H9 (cell line): ENCODE measurements around the gene CPA4. TPM values are rescaled to one million over a fixed set of nuclear protein-coding genes. Genes with fewer than 3 reads are reported as not detected.
A peak's percentile ranks its signal among the peaks of the same experiment; 100 is the strongest.

Experiments used
- DNase-seq: peaks from one replicate; pipeline ENCODE4 v3.0.0-alpha.2; 2017
- H2AFZ ChIP-seq: one replicate; pipeline ENCODE4 v1.6.1; 2013; ENCODE audit warnings: mild to moderate bottlenecking, low read length, control low read depth, moderate library complexity
- H2AK5ac ChIP-seq: 2 replicates; pipeline ENCODE4 v1.6.1; 2013; ENCODE audit warnings: low read length, control low read depth, mixed read lengths; ENCODE audit not compliant: insufficient read length
- H2BK120ac ChIP-seq: one replicate; pipeline ENCODE4 v1.6.1; 2013; ENCODE audit warnings: low read depth, mild to moderate bottlenecking, low read length, control low read depth, inconsistent platforms; ENCODE audit not compliant: poor library complexity, severe bottlenecking
- H2BK12ac ChIP-seq: 2 replicates; pipeline ENCODE4 v1.6.1; 2013; ENCODE audit warnings: low read length, control low read depth, mixed read lengths, low read depth; ENCODE audit not compliant: insufficient read length
- H2BK15ac ChIP-seq: 2 replicates; pipeline ENCODE4 v1.6.1; 2013; ENCODE audit warnings: low read depth, low read length, control low read depth
- H2BK20ac ChIP-seq: one replicate; pipeline ENCODE4 v1.6.1; 2013; ENCODE audit warnings: low read depth, mild to moderate bottlenecking, low read length, control low read depth, inconsistent platforms; ENCODE audit not compliant: poor library complexity, severe bottlenecking
- H2BK5ac ChIP-seq: 2 replicates; pipeline ENCODE4 v1.6.1; 2013; ENCODE audit warnings: low read length, control low read depth, mixed read lengths; ENCODE audit not compliant: insufficient read length
- H3K14ac ChIP-seq: 2 replicates; pipeline ENCODE4 v1.6.1; 2013; ENCODE audit warnings: low read length, control low read depth; ENCODE audit not compliant: insufficient read depth
- H3K18ac ChIP-seq: 2 replicates; pipeline ENCODE4 v1.6.1; 2013; ENCODE audit warnings: low read depth, mild to moderate bottlenecking, mixed read lengths, low read length, control low read depth; ENCODE audit not compliant: insufficient read length
- H3K23ac ChIP-seq: 2 replicates; pipeline ENCODE4 v1.6.1; 2013; ENCODE audit warnings: low read length, control low read depth, mixed read lengths, low read depth; ENCODE audit not compliant: insufficient read length
- H3K23me2 ChIP-seq: 2 replicates; pipeline ENCODE4 v1.6.1; 2013; ENCODE audit warnings: low read depth, mild to moderate bottlenecking, mixed read lengths, low read length, control low read depth; ENCODE audit not compliant: insufficient read length, poor library complexity, severe bottlenecking
- H3K27ac ChIP-seq: 2 replicates; pipeline ENCODE4 v1.5.1; 2013; ENCODE audit warnings: low read length, control low read depth, mixed read lengths, low read depth; ENCODE audit not compliant: insufficient read length
- H3K27me3 ChIP-seq: 2 replicates; pipeline ENCODE4 v1.6.1; 2013; ENCODE audit warnings: low read length, control low read depth, inconsistent platforms; ENCODE audit not compliant: insufficient read depth
- H3K4ac ChIP-seq: 2 replicates; pipeline ENCODE4 v1.6.1; 2013; ENCODE audit warnings: low read depth, mild to moderate bottlenecking, control low read depth, inconsistent platforms, low read length, moderate library complexity
- H3K4me1 ChIP-seq: 2 replicates; pipeline ENCODE4 v1.6.1; 2013; ENCODE audit warnings: low read length, control low read depth, inconsistent platforms; ENCODE audit not compliant: insufficient read depth
- H3K4me2 ChIP-seq: 2 replicates; pipeline ENCODE4 v1.6.1; 2013; ENCODE audit warnings: low read length, control low read depth, mixed read lengths; ENCODE audit not compliant: insufficient read length, insufficient read depth
- H3K56ac ChIP-seq: 2 replicates; pipeline ENCODE4 v1.6.1; 2013; ENCODE audit warnings: low read depth, mild to moderate bottlenecking, mixed read lengths, low read length, control low read depth; ENCODE audit not compliant: insufficient read length
- H3K79me1 ChIP-seq: 2 replicates; pipeline ENCODE4 v1.6.1; 2013; ENCODE audit warnings: low read depth, mild to moderate bottlenecking, moderate library complexity, low read length, control low read depth, inconsistent platforms; ENCODE audit not compliant: insufficient read depth, poor library complexity, severe bottlenecking
- H3K79me2 ChIP-seq: 2 replicates; pipeline ENCODE4 v1.6.1; 2013; ENCODE audit warnings: low read length, control low read depth, inconsistent platforms; ENCODE audit not compliant: insufficient read depth
- H3K9ac ChIP-seq: 2 replicates; pipeline ENCODE4 v1.6.1; 2013; ENCODE audit warnings: low read length, control low read depth, mixed read lengths; ENCODE audit not compliant: insufficient read length; ENCODE audit errors: extremely low read depth
- H3K9me3 ChIP-seq: one replicate; pipeline ENCODE4 v1.6.1; 2013; ENCODE audit warnings: low read depth, low read length, inconsistent platforms; ENCODE audit not compliant: control insufficient read depth
- H3T11ph ChIP-seq: one replicate; pipeline ENCODE4 v1.6.1; 2013; ENCODE audit warnings: mild to moderate bottlenecking, low read length, control low read depth, inconsistent platforms
- H4K20me1 ChIP-seq: one replicate; pipeline ENCODE4 v1.6.1; 2013; ENCODE audit not compliant: control insufficient read depth, insufficient read length, insufficient read depth
- H4K5ac ChIP-seq: 2 replicates; pipeline ENCODE4 v1.6.1; 2013; ENCODE audit warnings: low read depth, mild to moderate bottlenecking, mixed read lengths, low read length, control low read depth; ENCODE audit not compliant: insufficient read length
- H4K8ac ChIP-seq: replicated peaks from 2 replicates; pipeline ENCODE4 v1.6.1; 2013; ENCODE audit warnings: low read length, control low read depth, mixed read lengths, low read depth; ENCODE audit not compliant: insufficient read length
- H4K91ac ChIP-seq: 2 replicates; pipeline ENCODE4 v1.6.1; 2013; ENCODE audit warnings: low read depth, mild to moderate bottlenecking, moderate library complexity, mixed read lengths, low read length, control low read depth; ENCODE audit not compliant: insufficient read length
- H3K27ac Mint-ChIP-seq, 3 experiments: 2 replicates in 2 of 3; 3 replicates in 1 of 3; pipeline ENCODE4 v1.8.0; 2020 to 2021; ENCODE audit warnings: mixed read lengths in 3 of 3, mild to moderate bottlenecking in 1 of 3, moderate library complexity in 1 of 3
- H3K27me3 Mint-ChIP-seq: 2 replicates; pipeline ENCODE4 v1.8.0; 2021; ENCODE audit warnings: low read depth, mild to moderate bottlenecking, moderate library complexity, mixed read lengths
- H3K36me3 Mint-ChIP-seq, 3 experiments: 2 replicates in 2 of 3; 3 replicates in 1 of 3; pipeline ENCODE4 v1.8.0; 2020 to 2021; ENCODE audit warnings: low read depth in 3 of 3, mixed read lengths in 3 of 3; ENCODE audit not compliant: insufficient read depth in 1 of 3
- H3K4me1 Mint-ChIP-seq, 2 experiments: 2 replicates each; pipeline ENCODE4 v1.8.0; 2020; ENCODE audit warnings: mixed read lengths in 2 of 2
- H3K4me3 Mint-ChIP-seq, 2 experiments: 2 replicates in 1 of 2; 3 replicates in 1 of 2; pipeline ENCODE4 v1.8.0; 2020 to 2021; ENCODE audit warnings: mild to moderate bottlenecking in 2 of 2, mixed read lengths in 2 of 2, moderate library complexity in 1 of 2
- H3K9me3 Mint-ChIP-seq, 2 experiments: 2 replicates in 1 of 2; 3 replicates in 1 of 2; pipeline ENCODE4 v1.8.0; 2020; ENCODE audit warnings: mild to moderate bottlenecking in 2 of 2, mixed read lengths in 2 of 2, moderate library complexity in 1 of 2
- WGBS: extraction: QIAGEN DNeasy Blood & Tissue Kit; methylation state at CpG from one replicate; pipeline ENCODE4 v1.1.7; 2013; ENCODE audit warnings: missing lambda C conversion rate, low lambda C conversion rate, mixed read lengths; ENCODE audit not compliant: insufficient read length; ENCODE audit errors: extremely low coverage; 5-methylcytosine and 5-hydroxymethylcytosine counted together
- total RNA-seq: library from RNA; stranded (reverse); gene quantifications from 2 replicates; pipeline ENCODE4 v1.2.1, GENCODE V29; 2021
- TF ChIP-seq, protein P1 (sequence below): fragments of 200-600 bp; sonication (generic); conservative IDR thresholded peaks from 3 replicates; pipeline ENCODE4 v1.8.0; 2021; ENCODE audit warnings: antibody characterized with exemption, mild to moderate bottlenecking

CPA4 gene
- total RNA-seq, 1 experiment from 2014 or later = not detected

DNA sequence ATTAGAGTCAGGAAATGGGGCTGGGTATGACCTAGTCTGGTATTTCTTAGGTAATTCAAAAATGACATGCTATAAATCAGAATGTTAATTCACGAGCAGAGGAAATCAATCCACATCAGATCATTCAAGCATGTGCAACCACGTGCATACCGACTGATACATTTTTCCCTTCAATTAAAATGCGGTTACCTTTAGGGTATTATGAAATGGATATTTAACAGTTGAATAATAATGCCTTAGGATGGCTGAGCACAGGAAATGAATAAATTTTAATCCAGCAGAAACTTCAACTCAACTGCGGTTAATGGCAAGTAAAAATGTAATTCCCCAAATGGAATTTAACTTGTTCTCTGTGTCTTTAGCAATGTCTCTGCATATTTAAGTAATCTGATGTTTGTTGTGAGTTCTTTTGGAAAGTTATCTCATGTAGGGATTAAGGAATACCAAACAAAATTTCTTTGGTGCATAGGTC lies 17.1 kb upstream of the CPA4 start:
- H2BK12ac ChIP-seq = no peak overlapping the region
- H3K4me3 Mint-ChIP-seq = no peak overlapping the region
- no peaks in the 10 kb centered on the region for H3K79me1 ChIP-seq
- H3K18ac ChIP-seq = no peak overlapping the region
- WGBS = no CpG with 5 or more reads among the region's 5 CpGs
- no peaks in the 10 kb centered on the region for H3K79me2 ChIP-seq
- no peaks in the 10 kb centered on the region for H3K23me2 ChIP-seq
- no peak overlapping the region for H2BK20ac ChIP-seq
- no peaks in the 10 kb centered on the region for H3K9me3 ChIP-seq
- no peak overlapping the region for H3K14ac ChIP-seq
- H3K36me3 Mint-ChIP-seq = peaks cover 0 to 4% (median 3%) of the 10 kb centered on the region in 3 experiments; a peak in 2 of 7 replicates
- no peak overlapping the region for H3K23ac ChIP-seq
- H3T11ph ChIP-seq = no peak overlapping the region
- peaks cover 5% of the 10 kb centered on the region for H3K27me3 Mint-ChIP-seq
- peaks cover 17% of the 10 kb centered on the region; the same call in 1 of the 2 replicates for H3K4me1 ChIP-seq
- peak overlapping the region in 1 of 3 experiments; percentile 43; a peak in 2 of 7 replicates for H3K27ac Mint-ChIP-seq
- H2BK120ac ChIP-seq = no peak overlapping the region
- no peak overlapping the region for H3K4me2 ChIP-seq
- no peak overlapping the region for H4K91ac ChIP-seq
- no peaks in the 10 kb centered on the region for H4K20me1 ChIP-seq
- no peak for DNase-seq
- no peak overlapping the region for H3K27ac ChIP-seq
- no peak overlapping the region for H2AFZ ChIP-seq
- no peak overlapping the region for H2AK5ac ChIP-seq
- H4K8ac ChIP-seq = no peak overlapping the region
- H2BK5ac ChIP-seq = no peak overlapping the region
- TF ChIP-seq, protein P1, sequence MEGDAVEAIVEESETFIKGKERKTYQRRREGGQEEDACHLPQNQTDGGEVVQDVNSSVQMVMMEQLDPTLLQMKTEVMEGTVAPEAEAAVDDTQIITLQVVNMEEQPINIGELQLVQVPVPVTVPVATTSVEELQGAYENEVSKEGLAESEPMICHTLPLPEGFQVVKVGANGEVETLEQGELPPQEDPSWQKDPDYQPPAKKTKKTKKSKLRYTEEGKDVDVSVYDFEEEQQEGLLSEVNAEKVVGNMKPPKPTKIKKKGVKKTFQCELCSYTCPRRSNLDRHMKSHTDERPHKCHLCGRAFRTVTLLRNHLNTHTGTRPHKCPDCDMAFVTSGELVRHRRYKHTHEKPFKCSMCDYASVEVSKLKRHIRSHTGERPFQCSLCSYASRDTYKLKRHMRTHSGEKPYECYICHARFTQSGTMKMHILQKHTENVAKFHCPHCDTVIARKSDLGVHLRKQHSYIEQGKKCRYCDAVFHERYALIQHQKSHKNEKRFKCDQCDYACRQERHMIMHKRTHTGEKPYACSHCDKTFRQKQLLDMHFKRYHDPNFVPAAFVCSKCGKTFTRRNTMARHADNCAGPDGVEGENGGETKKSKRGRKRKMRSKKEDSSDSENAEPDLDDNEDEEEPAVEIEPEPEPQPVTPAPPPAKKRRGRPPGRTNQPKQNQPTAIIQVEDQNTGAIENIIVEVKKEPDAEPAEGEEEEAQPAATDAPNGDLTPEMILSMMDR = no peak
- no peak overlapping the region for H4K5ac ChIP-seq
- no peaks in the 10 kb centered on the region; a peak in 1 of 5 replicates for H3K9me3 Mint-ChIP-seq
- H3K9ac ChIP-seq = no peak overlapping the region
- H3K56ac ChIP-seq = no peak overlapping the region
- H3K4me1 Mint-ChIP-seq = peaks cover 49 to 50% of the 10 kb centered on the region in 2 experiments
- H3K27me3 ChIP-seq = no peaks in the 10 kb centered on the region
- H2BK15ac ChIP-seq = no peak overlapping the region
- no peak overlapping the region for H3K4ac ChIP-seq
